GM12801 (cell line): ENCODE measurements around the gene IGIP.

Experiments used
- CTCF ChIP-seq: IDR thresholded peaks from one replicate; pipeline ENCODE4 v1.5.1; 2011; ENCODE audit warnings: control low read depth; ENCODE audit not compliant: insufficient read length; ENCODE audit errors: extremely low read depth

The IGIP gene

GRCh38 chr5:140107312-140108092 is 18.2 kb upstream of the IGIP start:
- TF ChIP-seq CTCF = no peak

GRCh38 chr5:140108093-140109017 is 17.4 kb upstream of the IGIP start:
- no peak for TF ChIP-seq CTCF

GRCh38 chr5:140109018-140109758 is 16.5 kb upstream of the IGIP start:
- no peak for TF ChIP-seq CTCF

- no peak for TF ChIP-seq CTCF
These were observed 15.7 kb upstream of the IGIP start for GRCh38 chr5:140109759-140110645.

GRCh38 chr5:140110646-140110957 is 15.1 kb upstream of the IGIP start:
- no peak for TF ChIP-seq CTCF

- no peak for TF ChIP-seq CTCF
These were observed 14.5 kb upstream of the IGIP start for GRCh38 chr5:140111011-140111858.
